ENCODE measurements around the gene SLC1A2.

SLC1A2 gene

DNA sequence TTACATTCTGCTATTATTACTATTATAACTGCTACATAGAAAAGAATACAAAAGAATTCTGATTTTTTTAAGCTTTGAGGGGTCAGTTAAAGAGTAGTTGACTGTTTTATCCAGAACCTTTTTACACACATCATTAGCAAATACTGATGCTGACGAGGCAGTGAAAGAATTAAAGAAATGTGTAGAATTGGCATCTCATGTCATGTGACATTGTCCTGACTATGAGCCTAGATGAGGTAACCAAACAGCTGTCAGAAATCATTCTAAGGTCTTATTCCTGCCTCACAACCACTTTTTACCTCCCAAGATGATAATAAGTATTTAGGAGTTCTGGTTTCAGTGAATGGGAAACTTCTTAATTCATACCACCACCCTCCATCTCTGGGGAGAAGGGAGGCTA, 121.0 kb downstream of the SLC1A2 start:
- Histone ChIP-seq H3K36me3 (ENCODE audit: control insufficient read depth, insufficient read depth, low read length) (no peaks in the 10 kb centered on the region), H3K9me3 (ENCODE audit: control insufficient read depth, insufficient read depth, low read length) (no peaks in the 10 kb centered on the region), H3K4me1 (ENCODE audit: control insufficient read depth, insufficient read depth, low read length) (no peaks in the 10 kb centered on the region), H3K27me3 (ENCODE audit: control insufficient read depth, insufficient read depth, low read length) (no peaks in the 10 kb centered on the region), H3K9ac (ENCODE audit: low read depth, low read length) (no peak overlapping the region), H3K4me3 (ENCODE audit: low read depth, low read length) (no peak overlapping the region)

DNA sequence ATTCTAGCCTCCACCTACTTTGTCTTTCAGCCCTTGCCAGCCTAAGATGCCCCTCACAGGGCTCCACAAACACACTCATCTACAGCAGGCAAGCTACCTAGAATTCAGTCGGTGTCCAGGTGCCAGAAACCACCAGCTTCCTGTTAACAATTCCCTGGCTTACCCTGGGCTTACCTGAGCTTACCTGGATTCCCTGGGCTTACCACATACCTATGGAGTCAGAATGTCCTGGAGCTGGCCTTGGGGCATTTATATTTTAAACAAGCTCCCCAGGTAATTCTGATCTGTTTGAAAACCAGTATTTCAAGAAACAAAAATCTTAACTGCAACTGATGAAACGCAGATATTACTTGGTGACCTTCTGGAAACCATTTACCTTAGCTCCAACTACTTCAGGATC, 123.6 kb downstream of the SLC1A2 start:
- Histone ChIP-seq H3K9ac (ENCODE audit: low read depth, low read length) (no peak overlapping the region), H3K36me3 (ENCODE audit: control insufficient read depth, insufficient read depth, low read length) (no peaks in the 10 kb centered on the region), H3K9me3 (ENCODE audit: control insufficient read depth, insufficient read depth, low read length) (no peaks in the 10 kb centered on the region), H3K4me1 (ENCODE audit: control insufficient read depth, insufficient read depth, low read length) (no peaks in the 10 kb centered on the region), H3K4me3 (ENCODE audit: low read depth, low read length) (no peak overlapping the region), H3K27me3 (ENCODE audit: control insufficient read depth, insufficient read depth, low read length) (no peaks in the 10 kb centered on the region)

DNA sequence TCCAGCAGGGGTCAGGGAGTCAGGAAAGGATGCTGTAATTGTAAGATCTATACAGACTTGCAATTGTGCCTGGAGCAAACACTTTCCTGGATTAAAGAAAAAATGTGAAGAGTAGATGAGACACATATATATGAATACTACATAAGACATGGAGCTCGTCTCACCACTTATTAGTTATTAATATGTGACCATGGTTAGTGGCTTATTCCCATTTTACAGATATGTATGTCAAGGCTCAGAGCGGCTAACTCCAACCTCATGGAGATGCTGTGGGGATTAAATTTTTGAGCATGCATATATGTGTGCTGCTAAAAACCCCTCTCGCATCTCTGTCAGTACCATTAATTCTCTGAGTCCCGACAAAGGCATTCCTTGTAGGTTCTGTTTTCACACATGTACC, 125.7 kb downstream of the SLC1A2 start:
- Histone ChIP-seq H3K9me3 (ENCODE audit: control insufficient read depth, insufficient read depth, low read length) (no peaks in the 10 kb centered on the region), H3K36me3 (ENCODE audit: control insufficient read depth, insufficient read depth, low read length) (no peaks in the 10 kb centered on the region), H3K4me3 (ENCODE audit: low read depth, low read length) (no peak overlapping the region), H3K9ac (ENCODE audit: low read depth, low read length) (no peak overlapping the region), H3K4me1 (ENCODE audit: control insufficient read depth, insufficient read depth, low read length) (no peaks in the 10 kb centered on the region), H3K27me3 (ENCODE audit: control insufficient read depth, insufficient read depth, low read length) (no peaks in the 10 kb centered on the region)

DNA sequence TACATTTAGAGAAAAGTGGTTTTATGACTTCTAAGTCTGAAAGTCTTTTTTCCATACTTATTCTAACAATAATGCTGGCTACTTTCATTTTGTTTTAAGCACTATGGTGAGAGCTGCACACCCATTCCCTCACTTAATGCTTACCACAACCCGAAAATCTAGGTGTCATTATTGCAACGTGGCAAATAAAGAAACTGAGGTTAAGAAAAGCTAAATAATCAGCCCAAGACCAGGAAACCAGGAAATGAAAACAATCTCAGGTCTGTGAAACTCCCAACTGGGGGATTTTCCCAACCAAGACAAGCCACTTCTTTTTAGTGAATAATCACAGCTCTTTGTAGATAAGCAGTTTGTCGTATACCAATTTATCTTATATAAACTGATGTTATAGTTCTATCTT, 126.3 kb downstream of the SLC1A2 start:
- H3K9me3 ChIP-seq (ENCODE audit: control insufficient read depth, insufficient read depth, low read length) = no peaks in the 10 kb centered on the region
- H3K36me3 ChIP-seq (ENCODE audit: control insufficient read depth, insufficient read depth, low read length) = no peaks in the 10 kb centered on the region
- H3K9ac ChIP-seq (ENCODE audit: low read depth, low read length) = no peak overlapping the region
- H3K4me3 ChIP-seq (ENCODE audit: low read depth, low read length) = no peak overlapping the region
- no peaks in the 10 kb centered on the region for H3K4me1 ChIP-seq (ENCODE audit: control insufficient read depth, insufficient read depth, low read length)
- no peaks in the 10 kb centered on the region for H3K27me3 ChIP-seq (ENCODE audit: control insufficient read depth, insufficient read depth, low read length)

DNA sequence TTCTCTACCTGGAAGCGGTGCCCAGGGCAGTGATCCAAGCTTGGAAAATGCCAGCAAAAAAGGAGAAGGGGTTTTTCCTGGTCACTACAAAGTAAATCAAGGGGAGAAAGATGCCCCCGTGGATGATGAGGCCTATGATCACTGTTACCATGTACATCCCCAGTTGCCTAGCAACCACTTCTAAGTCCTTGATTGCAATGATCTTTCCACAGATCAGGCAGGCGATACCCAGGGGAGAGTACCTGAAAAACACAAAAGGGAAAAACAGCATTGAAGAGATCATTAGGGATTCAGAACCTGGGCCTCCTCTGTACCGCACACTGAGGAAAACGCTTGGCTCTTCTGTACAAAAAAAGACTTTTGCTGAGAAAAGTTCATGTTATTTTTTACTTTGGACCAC, 127.1 kb downstream of the SLC1A2 start:
- no peak overlapping the region for H3K9ac ChIP-seq (ENCODE audit: low read depth, low read length)
- no peaks in the 10 kb centered on the region for H3K36me3 ChIP-seq (ENCODE audit: control insufficient read depth, insufficient read depth, low read length)
- no peaks in the 10 kb centered on the region for H3K27me3 ChIP-seq (ENCODE audit: control insufficient read depth, insufficient read depth, low read length)
- H3K9me3 ChIP-seq (ENCODE audit: control insufficient read depth, insufficient read depth, low read length) = no peaks in the 10 kb centered on the region
- H3K4me3 ChIP-seq (ENCODE audit: low read depth, low read length) = no peak overlapping the region
- no peaks in the 10 kb centered on the region for H3K4me1 ChIP-seq (ENCODE audit: control insufficient read depth, insufficient read depth, low read length)

DNA sequence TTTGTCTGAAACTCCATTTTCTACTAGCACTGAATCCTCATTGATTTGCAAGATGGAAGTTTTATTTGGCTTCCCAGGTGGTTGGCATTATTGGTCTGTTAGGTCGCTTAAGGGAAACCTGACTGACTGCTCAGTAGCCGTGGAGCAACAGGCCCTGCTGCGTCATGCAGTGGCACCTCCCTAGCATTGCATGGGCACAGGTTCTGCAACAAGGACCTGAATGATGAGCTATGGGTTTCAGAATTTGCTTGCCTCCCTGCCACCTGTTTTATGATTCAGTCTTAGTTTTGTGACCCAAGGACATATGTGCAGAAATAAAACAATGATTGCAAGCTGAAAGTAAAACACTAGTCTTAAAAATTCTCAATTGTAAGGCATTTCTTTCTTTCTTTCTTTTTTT, 128.5 kb downstream of the SLC1A2 start:
- no peak overlapping the region for H3K9ac ChIP-seq (ENCODE audit: low read depth, low read length)
- no peaks in the 10 kb centered on the region for H3K4me1 ChIP-seq (ENCODE audit: control insufficient read depth, insufficient read depth, low read length)
- no peaks in the 10 kb centered on the region for H3K9me3 ChIP-seq (ENCODE audit: control insufficient read depth, insufficient read depth, low read length)
- no peaks in the 10 kb centered on the region for H3K27me3 ChIP-seq (ENCODE audit: control insufficient read depth, insufficient read depth, low read length)
- H3K4me3 ChIP-seq (ENCODE audit: low read depth, low read length) = no peak overlapping the region
- H3K36me3 ChIP-seq (ENCODE audit: control insufficient read depth, insufficient read depth, low read length) = no peaks in the 10 kb centered on the region

DNA sequence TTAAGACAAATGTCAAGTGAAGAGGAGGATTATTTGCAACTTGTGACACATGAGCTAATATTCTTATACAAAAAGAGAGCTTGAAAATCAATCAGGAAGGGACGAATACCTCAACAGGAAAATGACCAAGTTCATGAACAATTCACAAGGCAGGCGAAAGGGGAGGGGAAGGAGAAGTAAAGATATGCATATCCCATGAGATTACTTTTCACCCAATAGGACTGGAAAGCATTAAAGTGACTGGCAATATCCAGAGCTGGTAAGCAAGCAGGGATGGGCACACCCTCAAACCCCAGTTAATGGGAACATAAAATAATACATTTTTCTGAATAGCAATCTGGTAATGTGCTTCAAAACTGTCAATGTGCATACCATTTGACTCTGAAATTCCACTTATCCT, 129.5 kb downstream of the SLC1A2 start:
- Histone ChIP-seq H3K4me3 (ENCODE audit: low read depth, low read length) (no peak overlapping the region), H3K27me3 (ENCODE audit: control insufficient read depth, insufficient read depth, low read length) (no peaks in the 10 kb centered on the region), H3K4me1 (ENCODE audit: control insufficient read depth, insufficient read depth, low read length) (no peaks in the 10 kb centered on the region), H3K9ac (ENCODE audit: low read depth, low read length) (no peak overlapping the region), H3K9me3 (ENCODE audit: control insufficient read depth, insufficient read depth, low read length) (no peaks in the 10 kb centered on the region), H3K36me3 (ENCODE audit: control insufficient read depth, insufficient read depth, low read length) (no peaks in the 10 kb centered on the region)

DNA sequence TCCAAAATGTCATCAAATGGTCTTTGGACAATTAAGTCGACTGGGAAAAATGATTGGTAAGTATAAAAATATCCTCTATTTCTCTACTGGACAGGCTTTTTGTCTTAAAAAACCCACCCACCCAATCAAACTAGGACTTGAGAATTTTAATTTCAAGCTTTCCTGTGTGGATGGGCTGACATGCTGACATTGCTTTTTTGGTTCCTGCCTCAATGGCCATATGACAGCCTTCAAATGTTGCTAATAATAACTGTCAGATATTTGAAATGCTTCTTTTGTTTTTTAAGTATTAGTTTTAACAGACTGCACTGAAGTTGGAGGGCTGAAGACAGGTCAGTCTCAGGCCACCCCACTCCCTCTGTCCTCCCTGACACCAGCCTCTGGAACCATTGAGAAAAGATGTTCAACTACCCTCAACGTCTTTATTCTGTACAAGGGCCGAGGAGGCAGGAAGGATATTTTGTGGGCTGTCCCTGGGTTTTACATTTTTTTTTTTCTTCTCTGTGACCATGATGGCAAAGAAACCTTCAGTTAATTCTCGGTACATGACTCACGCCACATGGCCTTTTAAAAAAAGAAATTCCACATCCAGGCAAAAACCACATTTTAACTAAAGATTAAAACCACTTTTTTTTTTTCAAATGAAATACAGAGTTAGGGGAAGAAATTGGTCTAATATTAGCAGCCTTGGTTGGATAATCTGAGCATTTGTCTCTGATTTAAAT, 130.4 kb downstream of the SLC1A2 start:
- no peaks in the 10 kb centered on the region for H3K27me3 ChIP-seq (ENCODE audit: control insufficient read depth, insufficient read depth, low read length)
- no peak overlapping the region for H3K4me3 ChIP-seq (ENCODE audit: low read depth, low read length)
- H3K4me1 ChIP-seq (ENCODE audit: control insufficient read depth, insufficient read depth, low read length) = no peaks in the 10 kb centered on the region
- no peak overlapping the region for H3K9ac ChIP-seq (ENCODE audit: low read depth, low read length)
- H3K36me3 ChIP-seq (ENCODE audit: control insufficient read depth, insufficient read depth, low read length) = no peaks in the 10 kb centered on the region
- H3K9me3 ChIP-seq (ENCODE audit: control insufficient read depth, insufficient read depth, low read length) = no peaks in the 10 kb centered on the region

DNA sequence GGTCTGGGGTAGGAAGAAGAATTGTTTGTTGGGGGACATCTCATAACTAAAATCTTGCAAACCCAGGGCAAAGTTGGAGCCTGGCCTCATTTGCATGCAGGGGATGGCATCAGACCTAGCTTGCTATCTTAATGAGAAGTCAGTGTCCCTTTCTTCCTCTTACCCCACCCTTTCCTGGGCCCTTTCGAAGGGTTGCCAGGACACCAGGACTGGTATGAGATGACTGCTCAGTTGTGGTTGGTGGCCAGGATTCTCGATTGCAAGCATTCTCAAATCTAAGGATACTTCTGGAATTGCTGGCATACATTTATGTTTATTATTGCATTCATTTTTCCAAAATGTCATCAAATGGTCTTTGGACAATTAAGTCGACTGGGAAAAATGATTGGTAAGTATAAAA, 131.0 kb downstream of the SLC1A2 start:
- no peak overlapping the region for H3K4me3 ChIP-seq (ENCODE audit: low read depth, low read length)
- no peaks in the 10 kb centered on the region for H3K36me3 ChIP-seq (ENCODE audit: control insufficient read depth, insufficient read depth, low read length)
- no peak overlapping the region for H3K9ac ChIP-seq (ENCODE audit: low read depth, low read length)
- H3K9me3 ChIP-seq (ENCODE audit: control insufficient read depth, insufficient read depth, low read length) = no peaks in the 10 kb centered on the region
- no peaks in the 10 kb centered on the region for H3K4me1 ChIP-seq (ENCODE audit: control insufficient read depth, insufficient read depth, low read length)
- no peaks in the 10 kb centered on the region for H3K27me3 ChIP-seq (ENCODE audit: control insufficient read depth, insufficient read depth, low read length)

DNA sequence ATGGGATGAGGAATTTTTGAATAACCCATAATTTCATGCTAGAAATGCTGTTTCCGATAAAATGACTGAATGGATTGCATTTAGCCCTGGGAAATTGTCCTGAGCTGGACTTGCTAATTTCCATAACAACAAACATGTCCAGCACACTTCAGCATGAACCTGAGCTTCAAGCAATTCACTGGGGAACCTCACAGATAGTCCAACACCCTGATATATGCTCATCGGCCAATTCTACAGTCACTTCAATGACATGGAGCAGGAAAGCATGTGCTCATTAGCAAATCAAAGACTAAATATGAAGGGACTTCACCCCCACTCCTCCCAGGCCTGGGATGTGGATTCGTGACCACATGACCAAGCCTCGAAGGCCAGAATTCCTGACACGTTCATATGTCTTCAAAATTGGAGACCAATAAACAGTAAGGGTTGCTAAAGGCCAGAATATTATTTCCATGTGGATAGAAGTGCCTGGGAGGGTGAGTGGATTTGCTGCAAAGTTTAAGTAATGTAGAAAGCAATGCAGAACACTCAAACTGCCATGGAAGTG, 131.9 kb downstream of the SLC1A2 start:
- Histone ChIP-seq H3K9ac (ENCODE audit: low read depth, low read length) (no peak overlapping the region), H3K4me1 (ENCODE audit: control insufficient read depth, insufficient read depth, low read length) (no peaks in the 10 kb centered on the region), H3K27me3 (ENCODE audit: control insufficient read depth, insufficient read depth, low read length) (no peaks in the 10 kb centered on the region)

DNA sequence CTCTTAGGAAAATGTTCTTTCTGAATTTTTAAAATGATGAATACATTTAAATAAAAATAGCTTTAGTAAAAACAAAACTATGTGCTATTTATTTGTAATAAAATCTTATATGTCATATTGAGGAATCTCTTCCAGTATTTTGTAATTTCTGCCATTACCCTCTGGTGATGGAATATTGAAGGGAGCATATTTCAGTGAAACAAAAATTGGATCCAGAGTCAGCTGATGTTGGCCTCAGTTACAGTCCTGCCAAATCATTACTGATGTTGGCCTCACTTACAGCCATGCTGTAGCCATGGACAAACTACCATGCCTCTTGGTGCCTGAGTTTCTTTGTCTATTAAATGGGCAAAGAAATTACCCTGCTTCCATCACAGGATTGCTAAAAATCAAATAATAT, 133.2 kb downstream of the SLC1A2 start:
- Histone ChIP-seq H3K4me1 (ENCODE audit: control insufficient read depth, insufficient read depth, low read length) (no peaks in the 10 kb centered on the region), H3K36me3 (ENCODE audit: control insufficient read depth, insufficient read depth, low read length) (no peaks in the 10 kb centered on the region), H3K9ac (ENCODE audit: low read depth, low read length) (no peak overlapping the region), H3K27me3 (ENCODE audit: control insufficient read depth, insufficient read depth, low read length) (no peaks in the 10 kb centered on the region), H3K9me3 (ENCODE audit: control insufficient read depth, insufficient read depth, low read length) (no peaks in the 10 kb centered on the region), H3K4me3 (ENCODE audit: low read depth, low read length) (no peak overlapping the region)

More for the DNA sequence above, 131.9 kb downstream of the SLC1A2 start:
- Histone ChIP-seq H3K36me3 (ENCODE audit: control insufficient read depth, insufficient read depth, low read length) (no peaks in the 10 kb centered on the region), H3K4me3 (ENCODE audit: low read depth, low read length) (no peak overlapping the region), H3K9me3 (ENCODE audit: control insufficient read depth, insufficient read depth, low read length) (no peaks in the 10 kb centered on the region)

DNA sequence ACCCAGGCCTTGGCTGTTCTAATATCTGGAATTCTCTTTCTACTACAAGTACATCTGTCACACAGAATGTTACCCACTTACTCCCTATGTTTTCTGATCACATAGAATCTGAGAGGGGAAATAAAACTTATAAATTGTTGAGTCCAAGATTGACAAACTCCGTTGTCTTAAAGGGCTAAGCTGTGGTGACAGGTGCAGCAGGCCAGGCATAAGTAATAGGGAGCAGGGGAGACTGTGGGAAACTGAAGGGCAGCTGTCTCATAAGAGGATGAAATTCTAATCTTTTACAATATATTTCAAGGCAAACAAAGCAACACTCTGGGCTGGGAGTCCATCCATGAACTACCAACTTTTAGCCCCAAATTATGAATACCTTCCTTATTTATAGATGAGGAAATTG, 133.9 kb downstream of the SLC1A2 start:
- Histone ChIP-seq H3K9me3 (ENCODE audit: control insufficient read depth, insufficient read depth, low read length) (no peaks in the 10 kb centered on the region), H3K36me3 (ENCODE audit: control insufficient read depth, insufficient read depth, low read length) (no peaks in the 10 kb centered on the region), H3K4me1 (ENCODE audit: control insufficient read depth, insufficient read depth, low read length) (no peaks in the 10 kb centered on the region), H3K4me3 (ENCODE audit: low read depth, low read length) (no peak overlapping the region), H3K9ac (ENCODE audit: low read depth, low read length) (no peak overlapping the region), H3K27me3 (ENCODE audit: control insufficient read depth, insufficient read depth, low read length) (no peaks in the 10 kb centered on the region)

All from iPS-15b (cell line).